HepG2 (cell line): ENCODE measurements around the gene C16orf54. TPM values are rescaled to one million over a fixed set of nuclear protein-coding genes. Genes with fewer than 3 reads are reported as not detected.

Experiments
- ARNTL ChIP-seq: sonication (generic); formaldehyde crosslinking; IDR thresholded peaks from 2 replicates; pipeline ENCODE4 v1.4.0; 2020; ENCODE audit warnings: mild to moderate bottlenecking, missing genetic modification reagents
- BORCS8-MEF2B ChIP-seq: sonication (generic); formaldehyde crosslinking; IDR thresholded peaks from 2 replicates; pipeline ENCODE4 v1.8.0; 2022; ENCODE audit warnings: mild to moderate bottlenecking, missing genetic modification reagents
- FOSL2 ChIP-seq: sonication (generic); formaldehyde crosslinking; IDR thresholded peaks from 2 replicates; pipeline ENCODE4 v1.4.0; 2020; ENCODE audit warnings: missing genetic modification reagents
- MEF2D ChIP-seq: sonication (generic); formaldehyde crosslinking; IDR thresholded peaks from 2 replicates; pipeline ENCODE4 v1.5.1; 2020; ENCODE audit warnings: mild to moderate bottlenecking, missing genetic modification reagents
- POLR2G ChIP-seq: fragments of 200-400 bp; formaldehyde crosslinking; IDR thresholded peaks from 2 replicates; pipeline ENCODE4 v1.6.1; 2018; ENCODE audit warnings: mild to moderate bottlenecking, low read depth, low read length, moderate library complexity
- RFXANK ChIP-seq: IDR thresholded peaks from 2 replicates; pipeline ENCODE4 v1.6.1; 2016
- TIGD3 ChIP-seq: sonication (generic); formaldehyde crosslinking; IDR thresholded peaks from 2 replicates; pipeline ENCODE4 v1.5.1; 2020; ENCODE audit warnings: mild to moderate bottlenecking, missing genetic modification reagents, borderline replicate concordance
- ZBTB10 ChIP-seq: sonication (generic); formaldehyde crosslinking; IDR thresholded peaks from 2 replicates; pipeline ENCODE4 v1.4.0; 2020; ENCODE audit warnings: missing genetic modification reagents, borderline replicate concordance
- ZBTB43 ChIP-seq: sonication (generic); formaldehyde crosslinking; conservative IDR thresholded peaks from 2 replicates; pipeline ENCODE4 v1.4.0; 2020; ENCODE audit warnings: missing genetic modification reagents
- ZNF24 ChIP-seq: fragments of 450-650 bp; IDR thresholded peaks from 2 replicates; pipeline ENCODE4 v1.6.1; 2017; ENCODE audit warnings: antibody characterized with exemption, mild to moderate bottlenecking
- ZNF3 ChIP-seq: IDR thresholded peaks from 2 replicates; pipeline ENCODE4 v1.7.0; 2017; ENCODE audit warnings: inconsistent platforms
- ZNF318 ChIP-seq: sonication (generic); formaldehyde crosslinking; IDR thresholded peaks from 2 replicates; pipeline ENCODE4 v1.4.0; 2020; ENCODE audit warnings: mild to moderate bottlenecking, missing genetic modification reagents
- ZNF670 ChIP-seq: sonication (generic); formaldehyde crosslinking; IDR thresholded peaks from 2 replicates; pipeline ENCODE4 v1.8.0; 2022; ENCODE audit warnings: mild to moderate bottlenecking, missing genetic modification reagents, borderline replicate concordance
- ZNF7 ChIP-seq: IDR thresholded peaks from 2 replicates; pipeline ENCODE4 v1.6.1; 2016; ENCODE audit warnings: missing biosample characterization, missing genetic modification reagents
- ZSCAN22 ChIP-seq: sonication (generic); formaldehyde crosslinking; IDR thresholded peaks from 2 replicates; pipeline ENCODE4 v1.4.0; 2020; ENCODE audit warnings: mild to moderate bottlenecking, missing genetic modification reagents
- polyA plus RNA-seq, 8 experiments: library from polyadenylated mRNA; depleted of rRNA in 3 of 8; stranded (reverse) in 7 of 8; unstranded in 1 of 8; fragments of >200 nt; fragmentation: Illumina TruSeq in 4 of 8; extraction: Trizol in 4 of 8; gene quantifications; 2 replicates each; pipeline versions ENCODE4 v1.2.1 to v1.2.3, GENCODE V29; 2011 to 2016; ENCODE audit warnings: low read depth in 4 of 8, missing spikeins in 1 of 8, mixed read lengths in 1 of 8; ENCODE audit not compliant: insufficient read depth in 1 of 8
- total RNA-seq, 5 experiments: library from RNA; depleted of rRNA; stranded (reverse); fragments of >200 nt; fragmentation: Illumina TruSeq; extraction: Trizol; gene quantifications; 2 replicates each; pipeline ENCODE4 v1.2.3, GENCODE V29; 2016; ENCODE audit warnings: low read depth in 1 of 5

Gene C16orf54
- total and polyA plus RNA-seq, 2 of the 13 experiments (the other 11 are each of a cell fraction or from before 2014, with no cell fraction given) = not detected

GRCh38 chr16:29765167-29766032, 19.6 kb upstream of the C16orf54 start (continued):
- TF ChIP-seq ZBTB10 = peak; percentile 43; the same call in 1 of the 2 replicates
- TF ChIP-seq TIGD3 (CRISPR knock-in tag) = peak; percentile 7; the same call in 1 of the 2 replicates
- TF ChIP-seq ZNF24 = 0 out of 2 replicates have a peak, but pooled peaks have one; percentile 9
- TF ChIP-seq BORCS8-MEF2B = peak; percentile 86
- no peak for TF ChIP-seq ZNF7
- TF ChIP-seq ZNF318 (CRISPR knock-in tag) = no peak; the same call in 1 of the 2 replicates
- no peak for TF ChIP-seq POLR2G
- TF ChIP-seq ZNF670 = peak; percentile 94; the same call in 1 of the 2 replicates
- no peak for TF ChIP-seq ZSCAN22 (CRISPR knock-in tag)
- TF ChIP-seq ZNF3 (CRISPR knock-in tag) = no peak
- TF ChIP-seq RFXANK (CRISPR knock-in tag) = no peak
- peak; percentile 80; the same call in 1 of the 2 replicates for TF ChIP-seq ZBTB43 (CRISPR knock-in tag)
- TF ChIP-seq FOSL2 (CRISPR knock-in tag) = peak; percentile 81
- TF ChIP-seq ARNTL = peak; percentile 79
- peak; percentile 94 for TF ChIP-seq MEF2D (CRISPR knock-in tag)
